Breast epithelium (tissue), 3 donors: ENCODE measurements around the gene DYNC1LI2.

ENCODE experiments used
- POLR2A ChIP-seq: fragments of 450-650 bp; IDR thresholded peaks from one replicate; pipeline ENCODE4 v1.6.1; 2016; ENCODE audit warnings: antibody characterized with exemption, mild to moderate bottlenecking, moderate library complexity
- TF ChIP-seq, protein P1 (sequence below), 3 donors: fragments of 450-650 bp; IDR thresholded peaks; one replicate each; pipeline ENCODE4 v1.5.1; 2016 to 2017; ENCODE audit warnings: antibody characterized with exemption in 3 of 3, mild to moderate bottlenecking in 3 of 3, moderate library complexity in 3 of 3

DNA sequence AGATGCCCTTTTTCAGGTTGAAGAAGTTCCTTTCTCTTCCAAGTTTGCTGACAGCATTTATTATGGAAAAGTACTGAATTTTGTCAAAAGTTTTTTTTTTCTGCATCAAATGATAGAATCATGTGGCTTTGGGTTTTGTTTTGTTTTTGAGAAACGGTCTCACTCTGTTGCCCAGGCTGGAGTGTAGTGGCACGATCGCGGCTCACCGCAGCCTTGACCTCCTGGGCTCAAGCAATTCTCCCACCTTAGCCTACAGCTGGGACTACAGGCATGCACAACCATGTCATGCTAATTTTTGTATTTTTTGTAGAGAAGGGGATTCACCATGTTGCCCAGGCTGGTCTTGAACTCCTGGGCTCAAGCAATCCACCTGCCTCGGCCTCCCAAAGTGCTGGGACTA is 62.1 kb downstream of the DYNC1LI2 start:
- TF ChIP-seq, protein P1, sequence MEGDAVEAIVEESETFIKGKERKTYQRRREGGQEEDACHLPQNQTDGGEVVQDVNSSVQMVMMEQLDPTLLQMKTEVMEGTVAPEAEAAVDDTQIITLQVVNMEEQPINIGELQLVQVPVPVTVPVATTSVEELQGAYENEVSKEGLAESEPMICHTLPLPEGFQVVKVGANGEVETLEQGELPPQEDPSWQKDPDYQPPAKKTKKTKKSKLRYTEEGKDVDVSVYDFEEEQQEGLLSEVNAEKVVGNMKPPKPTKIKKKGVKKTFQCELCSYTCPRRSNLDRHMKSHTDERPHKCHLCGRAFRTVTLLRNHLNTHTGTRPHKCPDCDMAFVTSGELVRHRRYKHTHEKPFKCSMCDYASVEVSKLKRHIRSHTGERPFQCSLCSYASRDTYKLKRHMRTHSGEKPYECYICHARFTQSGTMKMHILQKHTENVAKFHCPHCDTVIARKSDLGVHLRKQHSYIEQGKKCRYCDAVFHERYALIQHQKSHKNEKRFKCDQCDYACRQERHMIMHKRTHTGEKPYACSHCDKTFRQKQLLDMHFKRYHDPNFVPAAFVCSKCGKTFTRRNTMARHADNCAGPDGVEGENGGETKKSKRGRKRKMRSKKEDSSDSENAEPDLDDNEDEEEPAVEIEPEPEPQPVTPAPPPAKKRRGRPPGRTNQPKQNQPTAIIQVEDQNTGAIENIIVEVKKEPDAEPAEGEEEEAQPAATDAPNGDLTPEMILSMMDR (IDR thresholded peaks at IDR 0.05): no peak
- no peak for TF ChIP-seq POLR2A
